Measurements from ENCODE around the gene UTS2R. TPM values are rescaled to one million over a fixed set of nuclear protein-coding genes. Genes with fewer than 3 reads are reported as not detected.

Gene UTS2R
- polyA plus RNA-seq, 1 donor from 2014 or later: not detected

GRCh38 chr17:82342361-82343079 is 29.0 kb upstream of the UTS2R start:
- H3K4me2 ChIP-seq (ENCODE audit: low read length): no peak overlapping the region
- no peaks in the 10 kb centered on the region for H3K79me2 ChIP-seq (replicated peaks; ENCODE audit: insufficient read depth, low read length)
- H4K20me1 ChIP-seq (ENCODE audit: insufficient read depth): no peaks in the 10 kb centered on the region
- no peak for TF ChIP-seq EZH2 (IDR thresholded peaks at IDR 0.05; ENCODE audit: borderline replicate concordance, insufficient read depth, low read length, poor library complexity, severe bottlenecking)
- no peak for TF ChIP-seq RAD21 (conservative IDR thresholded peaks at IDR 0.05)
- no peak for TF ChIP-seq EP300 (conservative IDR thresholded peaks at IDR 0.05; ENCODE audit: poor library complexity, severe bottlenecking)
- no peak for TF ChIP-seq MXI1 (conservative IDR thresholded peaks at IDR 0.05; ENCODE audit: poor library complexity, severe bottlenecking)
- no peak for TF ChIP-seq SMC3 (conservative IDR thresholded peaks at IDR 0.05; ENCODE audit: poor library complexity)
- no peak for TF ChIP-seq TAF1 (IDR thresholded peaks at IDR 0.05; ENCODE audit: low read depth)
- H3K9ac ChIP-seq (ENCODE audit: low read length): no peak overlapping the region
- no peaks in the 10 kb centered on the region for H3K9me3 ChIP-seq (ENCODE audit: low read length)
- no peaks in the 10 kb centered on the region for H3K9me2 ChIP-seq (ENCODE audit: insufficient read depth, low read length)
- no peak overlapping the region for H3K27ac ChIP-seq (ENCODE audit: low read length)
- no peaks in the 10 kb centered on the region for H3K27me3 ChIP-seq (ENCODE audit: insufficient read depth, low read depth, low read length)
- no peak overlapping the region for H3K4me3 ChIP-seq (ENCODE audit: low read length)
- no peaks in the 10 kb centered on the region for H3F3A ChIP-seq (ENCODE audit: insufficient read depth, low read length, poor library complexity, severe bottlenecking)
- H3K36me3 ChIP-seq (ENCODE audit: insufficient read depth, low read length): no peaks in the 10 kb centered on the region
- H2AFZ ChIP-seq (ENCODE audit: low read depth, low read length): no peak overlapping the region

DNA sequence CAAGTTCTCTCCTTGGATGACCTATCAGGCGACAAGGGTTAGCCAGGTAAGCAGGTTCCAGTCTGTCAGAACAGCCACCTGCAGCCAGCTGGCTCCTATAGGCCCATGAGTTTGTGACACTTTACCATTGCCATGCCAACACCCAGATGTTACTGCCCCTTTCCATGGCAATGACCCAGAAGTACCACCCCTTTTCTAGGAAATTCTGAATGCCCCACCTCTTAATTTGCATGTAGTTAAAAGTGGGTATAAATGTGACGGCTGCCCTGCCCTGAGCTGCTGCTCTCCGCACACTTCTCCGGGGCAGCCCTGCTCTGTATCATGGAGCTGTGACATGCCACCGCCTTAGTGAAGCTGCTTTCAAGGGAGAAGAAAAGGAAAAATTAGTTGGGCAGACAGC is 28.0 kb upstream of the UTS2R start:
- no peaks in the 10 kb centered on the region for H3K9me2 ChIP-seq (ENCODE audit: insufficient read depth, low read length)
- H3K9ac ChIP-seq (ENCODE audit: low read length): no peak overlapping the region
- no peaks in the 10 kb centered on the region for H4K20me1 ChIP-seq (ENCODE audit: insufficient read depth)
- H3F3A ChIP-seq (ENCODE audit: insufficient read depth, low read length, poor library complexity, severe bottlenecking): no peaks in the 10 kb centered on the region
- H3K36me3 ChIP-seq (ENCODE audit: insufficient read depth, low read length): no peaks in the 10 kb centered on the region
- no peak overlapping the region for H3K4me2 ChIP-seq (ENCODE audit: low read length)
- no peaks in the 10 kb centered on the region for H3K9me3 ChIP-seq (ENCODE audit: low read length)
- H2AFZ ChIP-seq (ENCODE audit: low read depth, low read length): no peak overlapping the region
- TF ChIP-seq EP300 (conservative IDR thresholded peaks at IDR 0.05; ENCODE audit: poor library complexity, severe bottlenecking) (no peak), TAF1 (IDR thresholded peaks at IDR 0.05; ENCODE audit: low read depth) (no peak), SMC3 (conservative IDR thresholded peaks at IDR 0.05; ENCODE audit: poor library complexity) (no peak), MXI1 (conservative IDR thresholded peaks at IDR 0.05; ENCODE audit: poor library complexity, severe bottlenecking) (no peak), RAD21 (conservative IDR thresholded peaks at IDR 0.05) (no peak), EZH2 (IDR thresholded peaks at IDR 0.05; ENCODE audit: borderline replicate concordance, insufficient read depth, low read length, poor library complexity, severe bottlenecking) (no peak), POLR2AphosphoS5 (IDR thresholded peaks at IDR 0.05) (no peak)
- TF ChIP-seq, protein P1, sequence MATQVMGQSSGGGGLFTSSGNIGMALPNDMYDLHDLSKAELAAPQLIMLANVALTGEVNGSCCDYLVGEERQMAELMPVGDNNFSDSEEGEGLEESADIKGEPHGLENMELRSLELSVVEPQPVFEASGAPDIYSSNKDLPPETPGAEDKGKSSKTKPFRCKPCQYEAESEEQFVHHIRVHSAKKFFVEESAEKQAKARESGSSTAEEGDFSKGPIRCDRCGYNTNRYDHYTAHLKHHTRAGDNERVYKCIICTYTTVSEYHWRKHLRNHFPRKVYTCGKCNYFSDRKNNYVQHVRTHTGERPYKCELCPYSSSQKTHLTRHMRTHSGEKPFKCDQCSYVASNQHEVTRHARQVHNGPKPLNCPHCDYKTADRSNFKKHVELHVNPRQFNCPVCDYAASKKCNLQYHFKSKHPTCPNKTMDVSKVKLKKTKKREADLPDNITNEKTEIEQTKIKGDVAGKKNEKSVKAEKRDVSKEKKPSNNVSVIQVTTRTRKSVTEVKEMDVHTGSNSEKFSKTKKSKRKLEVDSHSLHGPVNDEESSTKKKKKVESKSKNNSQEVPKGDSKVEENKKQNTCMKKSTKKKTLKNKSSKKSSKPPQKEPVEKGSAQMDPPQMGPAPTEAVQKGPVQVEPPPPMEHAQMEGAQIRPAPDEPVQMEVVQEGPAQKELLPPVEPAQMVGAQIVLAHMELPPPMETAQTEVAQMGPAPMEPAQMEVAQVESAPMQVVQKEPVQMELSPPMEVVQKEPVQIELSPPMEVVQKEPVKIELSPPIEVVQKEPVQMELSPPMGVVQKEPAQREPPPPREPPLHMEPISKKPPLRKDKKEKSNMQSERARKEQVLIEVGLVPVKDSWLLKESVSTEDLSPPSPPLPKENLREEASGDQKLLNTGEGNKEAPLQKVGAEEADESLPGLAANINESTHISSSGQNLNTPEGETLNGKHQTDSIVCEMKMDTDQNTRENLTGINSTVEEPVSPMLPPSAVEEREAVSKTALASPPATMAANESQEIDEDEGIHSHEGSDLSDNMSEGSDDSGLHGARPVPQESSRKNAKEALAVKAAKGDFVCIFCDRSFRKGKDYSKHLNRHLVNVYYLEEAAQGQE (IDR thresholded peaks at IDR 0.05; ENCODE audit: borderline replicate concordance): no peak
- TF ChIP-seq, protein P2, sequence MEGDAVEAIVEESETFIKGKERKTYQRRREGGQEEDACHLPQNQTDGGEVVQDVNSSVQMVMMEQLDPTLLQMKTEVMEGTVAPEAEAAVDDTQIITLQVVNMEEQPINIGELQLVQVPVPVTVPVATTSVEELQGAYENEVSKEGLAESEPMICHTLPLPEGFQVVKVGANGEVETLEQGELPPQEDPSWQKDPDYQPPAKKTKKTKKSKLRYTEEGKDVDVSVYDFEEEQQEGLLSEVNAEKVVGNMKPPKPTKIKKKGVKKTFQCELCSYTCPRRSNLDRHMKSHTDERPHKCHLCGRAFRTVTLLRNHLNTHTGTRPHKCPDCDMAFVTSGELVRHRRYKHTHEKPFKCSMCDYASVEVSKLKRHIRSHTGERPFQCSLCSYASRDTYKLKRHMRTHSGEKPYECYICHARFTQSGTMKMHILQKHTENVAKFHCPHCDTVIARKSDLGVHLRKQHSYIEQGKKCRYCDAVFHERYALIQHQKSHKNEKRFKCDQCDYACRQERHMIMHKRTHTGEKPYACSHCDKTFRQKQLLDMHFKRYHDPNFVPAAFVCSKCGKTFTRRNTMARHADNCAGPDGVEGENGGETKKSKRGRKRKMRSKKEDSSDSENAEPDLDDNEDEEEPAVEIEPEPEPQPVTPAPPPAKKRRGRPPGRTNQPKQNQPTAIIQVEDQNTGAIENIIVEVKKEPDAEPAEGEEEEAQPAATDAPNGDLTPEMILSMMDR (IDR thresholded peaks at IDR 0.05; ENCODE audit: poor library complexity, severe bottlenecking): no peak
- H3K4me3 ChIP-seq (ENCODE audit: low read length): no peak overlapping the region
- no peaks in the 10 kb centered on the region for H3K79me2 ChIP-seq (replicated peaks; ENCODE audit: insufficient read depth, low read length)
- no peak overlapping the region for H3K27ac ChIP-seq (ENCODE audit: low read length)
- no peaks in the 10 kb centered on the region for H3K27me3 ChIP-seq (ENCODE audit: insufficient read depth, low read depth, low read length)
